HG03571 (cell line): ENCODE measurements around the gene FBXO42.
"Not testable (repeated sequence)": the region's sequence is repeated elsewhere in the genome, so short reads cannot be mapped to it uniquely, and the experiment has no call there.

Source experiments
- ATAC-seq: cut with Tn5 transposase; IDR thresholded peaks from one replicate; pipeline ENCODE4 v1.9.1; 2021; ENCODE audit not compliant: unreplicated experiment

Gene FBXO42

DNA sequence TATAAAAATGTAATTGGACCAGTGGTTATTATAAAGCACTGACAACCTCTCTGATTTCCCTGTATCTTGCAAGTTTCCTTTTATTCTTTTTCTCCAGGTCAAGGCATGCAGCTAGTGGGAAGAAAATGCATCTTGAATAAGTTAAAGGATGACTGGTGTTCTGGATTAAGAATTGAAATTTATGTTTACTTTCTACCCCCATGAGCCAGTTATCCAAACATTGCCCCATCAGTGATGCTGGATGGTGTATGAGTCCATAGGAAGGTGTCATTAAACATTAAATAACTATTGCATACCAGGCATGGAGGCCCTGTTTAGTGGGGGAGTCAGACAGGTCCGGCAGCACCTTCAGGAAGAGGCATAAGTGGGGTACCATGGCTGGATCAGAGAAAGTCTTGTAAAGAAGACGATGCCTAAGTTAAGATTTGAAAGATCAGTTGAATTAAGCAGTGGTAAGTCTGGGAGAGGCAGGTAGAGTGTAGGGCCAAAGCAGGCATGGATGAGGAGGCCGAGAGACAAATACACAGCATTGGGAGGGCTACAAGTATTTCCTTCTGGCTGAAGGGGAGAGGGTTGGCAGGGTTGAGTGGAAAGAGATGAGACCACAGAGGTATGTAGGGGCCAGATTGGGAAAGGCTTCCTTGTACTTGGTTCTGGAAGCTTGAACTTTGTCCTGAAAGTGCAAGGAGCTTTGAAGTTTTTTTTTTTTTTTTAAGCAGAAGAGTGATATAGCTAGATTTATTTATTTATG lies 20.4 kb upstream of the FBXO42 start:
- no peak for ATAC-seq

DNA sequence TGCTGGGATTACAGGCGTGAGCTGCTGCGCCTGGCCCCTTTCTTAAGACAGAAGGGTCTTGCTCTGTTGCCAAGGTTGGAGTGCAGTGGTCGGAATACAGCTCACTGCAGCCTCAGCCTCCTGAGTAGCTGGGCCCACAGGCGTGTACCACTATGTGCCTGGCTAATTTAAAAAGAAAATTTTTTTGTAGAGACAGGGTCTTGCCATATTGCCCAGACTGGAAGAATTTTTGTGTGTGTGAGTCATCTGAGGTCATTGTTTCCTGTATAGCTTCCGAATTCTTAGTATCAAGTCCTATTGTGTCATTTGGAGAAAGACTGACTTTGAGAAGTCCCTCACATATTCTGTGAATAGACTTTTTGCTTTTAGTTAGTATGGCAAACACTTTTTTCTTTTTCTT lies 19.4 kb upstream of the FBXO42 start:
- no peak for ATAC-seq

DNA sequence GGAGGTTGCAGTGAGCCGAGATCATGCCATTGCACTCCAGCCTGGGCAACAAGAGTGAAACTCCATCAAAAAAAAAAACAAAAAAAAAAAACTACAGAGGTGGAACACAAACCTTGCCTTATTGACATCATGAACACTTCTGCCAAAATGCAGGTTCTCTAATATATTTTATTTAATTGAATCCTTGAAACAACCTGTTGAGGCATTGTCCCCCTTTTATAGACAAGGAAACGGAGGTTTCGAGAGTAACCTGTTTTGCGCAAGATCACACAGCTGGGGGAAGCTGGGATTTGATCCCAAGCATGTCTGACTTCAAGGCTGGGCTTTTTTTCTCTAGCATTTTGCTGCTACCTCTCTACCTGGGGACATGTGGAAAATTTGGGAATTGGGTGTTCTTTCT lies 17.5 kb upstream of the FBXO42 start:
- no peak for ATAC-seq

DNA sequence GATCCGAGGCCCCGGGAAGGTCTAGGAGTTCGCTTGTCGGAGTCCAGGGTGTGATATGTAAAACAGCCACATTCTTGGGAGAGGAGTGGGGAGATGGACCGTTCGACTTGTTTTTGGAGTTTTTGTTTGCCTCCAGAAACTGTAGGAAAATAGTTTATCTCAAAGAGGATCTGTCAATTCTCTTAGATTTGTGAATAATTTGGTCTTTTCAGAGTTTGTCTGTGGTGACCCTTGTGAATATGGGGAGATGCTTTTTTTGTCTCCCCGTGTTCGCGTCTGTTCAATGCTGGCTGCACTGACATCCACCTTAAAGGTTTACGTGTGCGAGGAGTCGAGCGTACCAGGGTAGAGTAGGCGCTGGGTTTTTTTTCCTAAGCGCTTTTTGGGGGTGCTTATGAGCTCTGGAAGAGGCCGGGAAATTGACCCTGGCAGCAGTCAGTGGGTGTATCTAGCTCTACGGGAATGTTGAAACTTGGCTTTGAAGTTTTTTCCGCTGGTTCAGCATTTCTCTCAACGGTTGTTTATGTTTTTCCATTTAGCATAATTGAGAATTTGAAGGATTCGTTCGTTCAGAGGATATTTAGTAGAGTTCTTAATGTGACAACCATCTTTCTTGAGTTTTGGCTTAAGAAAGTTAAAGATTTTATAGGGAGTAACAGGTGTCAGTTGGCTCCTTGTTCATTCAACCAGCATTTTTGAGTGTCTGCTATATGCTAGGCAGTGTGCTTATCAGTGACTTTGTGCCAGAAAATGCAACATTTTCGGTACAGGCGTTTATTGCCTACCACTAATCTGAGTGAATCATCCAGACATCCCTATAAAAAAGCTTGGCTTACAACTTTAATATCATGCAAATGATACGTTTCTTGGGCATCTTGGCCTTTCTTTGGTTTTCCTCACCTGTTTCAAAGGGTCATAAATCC lies 15.9 kb upstream of the FBXO42 start:
- ATAC-seq, result no peak

DNA sequence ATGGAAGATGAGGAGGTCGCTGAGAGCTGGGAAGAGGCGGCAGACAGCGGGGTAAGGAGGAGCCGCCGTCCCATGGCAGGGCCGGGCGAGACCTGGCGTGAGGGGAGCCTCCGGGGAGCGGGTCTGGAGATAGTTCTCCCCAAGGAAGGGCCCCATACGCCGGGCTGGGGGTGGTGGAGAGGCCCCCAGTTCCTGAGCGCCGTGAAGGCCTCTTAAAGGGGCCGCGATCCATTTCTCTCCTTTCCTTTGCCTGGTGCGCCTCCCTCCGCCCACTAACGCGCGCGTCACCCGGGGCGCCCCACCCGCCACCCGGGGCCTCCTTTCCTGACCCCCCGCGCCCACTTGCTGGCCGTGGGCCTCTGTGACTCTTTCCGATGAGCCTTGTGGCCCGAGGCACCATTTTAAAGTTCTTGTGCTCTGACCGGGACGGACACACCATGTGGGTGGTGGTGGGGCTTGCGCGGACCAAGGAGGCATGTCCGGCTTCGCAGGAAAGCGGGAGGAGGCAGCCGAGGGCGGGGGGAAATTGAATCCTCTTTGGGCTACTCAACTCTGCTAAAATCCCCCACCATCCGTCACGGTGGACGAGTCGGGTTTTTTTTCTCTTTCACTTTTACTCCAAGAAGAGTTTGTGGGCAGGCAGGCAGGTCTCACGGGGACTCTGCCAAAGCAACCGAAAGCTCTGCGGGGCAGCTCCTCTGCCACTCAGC lies 15.1 kb upstream of the FBXO42 start:
- ATAC-seq, result peak; percentile 54

DNA sequence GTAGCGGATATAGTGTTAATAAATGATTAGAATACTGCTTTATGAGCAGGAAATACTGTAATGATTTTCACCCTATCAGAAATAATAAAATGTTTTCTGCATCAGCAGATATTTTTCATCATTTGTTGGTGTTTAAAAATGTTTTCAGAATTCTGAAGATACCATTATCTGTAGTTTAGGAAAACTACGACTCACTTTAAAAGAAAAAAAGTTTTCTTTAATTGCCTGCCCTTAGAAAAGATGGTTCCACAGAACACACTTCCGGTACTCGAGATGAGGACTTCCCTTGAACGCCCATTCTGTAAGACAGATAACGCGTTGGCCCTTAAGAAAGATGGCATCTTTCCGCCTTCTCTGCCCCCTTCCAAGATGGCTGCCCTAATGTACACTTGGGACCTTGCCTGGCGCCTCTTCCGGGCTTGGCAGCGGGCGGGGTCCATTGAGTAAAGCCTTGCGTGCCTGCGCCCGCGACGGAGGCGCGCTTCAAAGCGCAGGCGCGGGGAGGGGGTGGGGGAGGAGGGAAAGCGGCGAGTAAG lies 14.5 kb upstream of the FBXO42 start, which contains the start of gene SZRD1:
TSS of gene SZRD1 (plus strand) at position 521 of the 536 bp plus-strand sequence. CDS start 16 bp downstream, outside the sequence.
- ATAC-seq, result peak; percentile 77

DNA sequence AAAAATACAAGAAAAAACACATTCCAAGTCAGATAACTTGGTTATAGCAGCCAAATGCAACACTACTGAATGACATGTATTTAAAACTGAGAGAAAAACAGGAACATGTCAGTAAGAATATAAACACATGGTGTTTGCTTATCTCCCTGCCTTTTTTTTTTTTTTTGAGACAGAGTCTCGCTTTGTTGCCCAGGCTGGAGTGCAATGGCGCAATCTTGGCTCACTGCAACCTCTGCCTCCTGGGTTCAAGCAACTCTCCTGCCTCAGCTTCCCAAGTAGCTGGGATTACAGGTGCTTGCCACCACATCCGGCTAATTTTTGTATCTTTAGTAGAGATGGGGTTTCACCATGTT lies 12.8 kb upstream of the FBXO42 start:
- ATAC-seq, result not testable (repeated sequence)

DNA sequence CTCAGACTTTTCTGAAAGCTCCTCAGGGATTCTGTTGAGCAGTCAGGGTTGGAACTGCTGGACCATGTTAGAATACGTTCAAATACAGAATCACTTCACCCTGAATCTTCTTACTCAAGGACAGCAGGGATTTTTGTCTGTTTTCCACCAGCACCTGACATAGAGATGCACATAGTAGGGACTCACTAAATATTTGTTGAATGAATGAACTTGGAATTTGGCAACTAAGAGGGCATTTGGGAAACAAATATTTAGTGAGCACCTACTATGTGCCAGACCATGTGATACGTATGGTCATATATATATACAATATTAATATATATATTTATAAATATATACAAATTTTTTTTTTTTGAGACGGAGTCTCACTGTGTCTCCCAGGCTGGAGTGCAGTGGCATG lies 4.6 kb upstream of the FBXO42 start:
- no peak for ATAC-seq

DNA sequence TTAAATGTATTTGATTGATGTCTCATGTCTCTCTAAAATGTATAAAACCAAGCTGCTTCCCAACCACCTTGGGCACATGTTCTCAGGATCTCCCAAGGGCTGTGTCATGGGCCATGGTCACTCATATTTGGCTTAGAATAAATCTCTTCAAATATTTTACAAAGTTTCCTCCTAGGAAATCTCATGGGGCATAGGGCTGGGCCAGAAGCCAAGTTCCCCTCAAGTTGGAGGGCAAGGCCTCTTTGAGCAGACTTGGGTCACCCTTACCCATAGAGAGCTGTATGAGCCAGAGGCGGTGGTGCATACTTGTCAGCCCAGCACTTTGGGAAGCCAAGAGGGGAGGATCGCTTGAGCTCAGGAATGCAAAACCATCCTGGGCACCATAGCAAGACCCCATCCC lies 2.3 kb upstream of the FBXO42 start:
- no peak for ATAC-seq

DNA sequence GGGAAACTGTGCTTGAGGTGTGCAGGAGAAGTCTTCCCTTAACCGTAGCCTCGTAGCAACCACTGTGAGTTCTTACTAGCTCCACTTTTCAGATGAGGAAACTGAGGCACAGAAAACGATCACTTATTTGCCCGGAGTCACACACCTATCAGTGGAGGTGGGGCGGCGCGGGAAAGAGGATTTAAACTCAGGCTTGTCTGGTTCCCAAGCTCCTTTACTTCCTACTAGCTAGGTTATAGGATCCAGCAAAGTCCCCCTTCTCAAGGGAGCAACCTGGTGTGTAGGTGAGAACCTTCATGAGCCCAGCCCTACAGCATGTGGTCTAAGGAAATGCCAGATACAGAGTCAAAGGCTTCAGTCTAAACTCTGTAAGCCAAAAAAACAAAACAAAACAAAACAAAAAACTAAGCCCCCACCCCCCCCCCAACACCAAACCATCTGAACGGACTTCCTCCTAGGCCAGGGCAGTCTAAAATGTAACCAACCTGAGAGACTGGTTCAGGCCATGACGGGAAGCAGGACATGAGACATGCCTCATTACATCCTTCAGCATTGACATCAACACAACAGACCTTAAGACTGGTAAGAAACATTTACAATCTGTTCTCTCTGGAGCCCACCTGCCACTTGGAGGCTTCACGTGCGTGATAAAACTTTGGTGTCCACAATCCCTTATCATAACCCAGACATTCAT lies 709 bp upstream of the FBXO42 start:
- ATAC-seq, result no peak

DNA sequence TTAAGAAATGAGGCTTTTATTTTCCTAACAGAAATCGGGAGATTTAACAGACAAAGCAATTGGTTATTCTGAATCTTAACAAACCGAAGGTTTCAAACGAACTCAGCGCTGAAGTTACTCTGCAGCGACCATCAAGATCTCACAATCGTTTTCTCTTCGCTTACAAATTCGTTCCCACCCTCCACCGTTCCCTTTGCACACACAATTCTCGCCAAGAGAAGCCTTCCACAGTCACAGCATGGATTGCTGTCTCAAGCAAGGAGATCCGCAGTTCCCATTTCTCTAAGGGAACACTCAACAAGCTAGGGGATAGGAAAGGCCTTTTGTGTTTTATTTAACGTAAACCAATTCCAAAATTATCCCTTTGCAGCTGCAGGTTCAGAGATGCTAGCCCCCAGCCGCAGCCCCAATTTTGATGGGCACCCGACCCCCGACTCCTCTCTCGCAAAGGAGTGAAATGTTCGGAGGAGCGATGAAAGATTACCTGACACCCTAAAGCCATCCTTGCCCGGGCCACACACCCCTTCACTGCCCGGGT lies 755 bp downstream of the FBXO42 start:
- no peak for ATAC-seq

DNA sequence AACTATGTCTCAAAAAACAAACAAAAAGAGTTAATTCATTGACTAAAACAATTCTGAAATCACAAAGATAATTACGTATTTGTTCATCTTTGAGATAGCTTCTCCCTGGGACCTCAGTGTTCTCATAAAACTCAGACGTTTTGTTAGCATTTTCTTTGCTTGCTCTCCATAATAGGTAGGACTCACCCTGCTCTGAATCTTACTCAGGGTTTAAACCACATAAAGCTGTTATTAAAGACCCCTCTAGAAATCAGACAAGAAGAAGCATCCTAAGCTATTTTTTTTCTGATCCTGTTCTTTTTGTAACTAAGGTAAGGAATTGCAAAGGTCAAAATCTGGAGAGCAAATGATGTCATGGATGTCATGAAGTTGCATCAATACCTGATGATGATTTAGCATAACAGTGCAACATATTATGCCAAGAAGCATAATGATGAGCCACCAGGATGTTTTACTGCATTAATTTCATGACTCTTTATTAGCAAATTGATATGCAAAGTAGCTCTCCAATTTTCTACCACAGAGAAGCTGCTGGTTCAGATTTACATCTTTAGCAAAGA lies 2.4 kb downstream of the FBXO42 start:
- ATAC-seq, result no peak

DNA sequence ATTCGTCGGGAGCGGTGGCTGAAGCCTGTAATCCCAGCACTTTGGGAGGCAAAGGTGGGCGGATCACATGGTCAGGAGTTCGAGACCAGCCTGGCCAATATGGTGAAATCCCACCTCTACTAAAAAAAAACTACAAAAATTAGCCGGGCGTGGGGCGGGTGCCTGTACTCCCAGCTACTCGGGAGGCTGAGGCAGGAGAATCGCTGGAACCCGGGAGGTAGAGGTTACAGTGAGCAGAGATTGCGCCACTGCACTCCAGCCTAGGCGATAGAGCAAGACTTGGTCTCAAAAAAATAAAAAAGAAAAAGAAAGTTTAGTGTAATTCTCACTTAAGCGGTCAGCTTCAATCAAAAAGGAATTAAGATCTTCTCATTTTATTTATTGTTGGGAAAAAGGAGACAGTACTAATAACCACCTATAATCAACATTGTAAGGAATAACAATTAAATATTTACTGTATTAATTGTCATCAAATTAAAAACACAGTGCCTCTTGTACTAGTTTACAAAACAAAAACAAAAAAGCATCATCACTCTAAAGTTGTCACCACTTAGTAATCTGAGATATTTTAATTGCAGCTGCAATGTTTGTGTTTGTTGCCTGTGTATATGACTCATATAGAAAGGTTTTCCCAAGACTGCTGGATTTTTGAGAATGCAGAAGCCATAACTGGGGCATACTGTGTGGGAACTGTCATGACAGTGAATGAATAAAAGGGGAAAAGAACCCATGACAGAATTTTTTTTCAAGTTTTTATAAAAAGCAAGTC lies 3.7 kb downstream of the FBXO42 start:
- no peak for ATAC-seq

DNA sequence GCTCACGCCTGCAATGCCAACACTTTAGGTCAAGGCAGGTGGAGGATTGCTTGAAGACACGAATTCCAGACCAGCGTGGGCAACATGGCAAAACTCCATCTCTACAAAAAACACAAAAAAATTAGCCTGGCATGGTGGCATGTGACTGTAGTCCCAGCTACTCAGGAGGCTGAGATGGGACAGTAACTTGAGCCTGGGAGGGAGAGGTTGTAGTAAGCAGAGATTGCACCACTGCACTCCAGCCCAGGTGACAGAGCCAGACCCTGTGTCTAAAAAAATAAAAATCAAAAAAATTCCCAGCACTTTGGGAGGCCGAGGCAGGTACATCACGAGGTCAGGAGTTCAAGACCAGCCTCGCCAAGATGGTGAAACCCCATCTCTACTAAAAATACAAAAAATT lies 9.0 kb downstream of the FBXO42 start:
- not testable (repeated sequence) for ATAC-seq

DNA sequence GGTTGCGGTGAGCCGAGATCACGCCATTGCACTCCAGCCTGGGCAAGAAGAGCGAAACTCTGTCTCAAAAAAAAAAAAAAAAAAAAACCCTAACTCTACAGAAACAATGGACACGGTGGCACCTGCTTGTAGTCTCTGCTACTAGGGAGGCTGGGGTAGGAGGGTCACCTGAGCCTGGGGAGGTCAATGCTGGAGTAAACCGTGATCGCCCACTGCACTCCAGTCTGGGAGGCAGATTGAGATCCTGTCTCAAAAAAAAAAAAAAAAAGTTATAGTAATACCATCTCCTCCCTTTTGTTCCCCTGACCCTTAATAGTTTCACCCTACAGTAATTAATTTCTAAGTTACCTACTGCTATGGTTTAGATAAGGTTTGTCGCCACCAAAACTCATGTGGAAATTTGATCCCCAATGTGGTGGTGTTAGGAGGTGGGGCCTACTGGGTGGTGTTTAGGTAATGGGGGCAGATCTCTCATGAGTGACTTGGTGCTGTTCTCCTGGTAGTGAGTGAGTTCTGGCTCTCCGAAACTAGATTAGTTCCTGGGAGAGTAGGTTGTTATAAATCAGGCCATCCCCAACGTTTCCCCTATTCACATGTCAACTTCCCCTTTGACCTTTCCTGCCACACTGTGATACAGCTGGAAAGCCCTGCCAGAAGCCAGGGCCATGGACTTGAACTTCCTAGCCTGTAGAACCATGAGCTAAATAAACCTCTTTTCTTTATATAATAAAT lies 9.8 kb downstream of the FBXO42 start:
- ATAC-seq, result no peak

DNA sequence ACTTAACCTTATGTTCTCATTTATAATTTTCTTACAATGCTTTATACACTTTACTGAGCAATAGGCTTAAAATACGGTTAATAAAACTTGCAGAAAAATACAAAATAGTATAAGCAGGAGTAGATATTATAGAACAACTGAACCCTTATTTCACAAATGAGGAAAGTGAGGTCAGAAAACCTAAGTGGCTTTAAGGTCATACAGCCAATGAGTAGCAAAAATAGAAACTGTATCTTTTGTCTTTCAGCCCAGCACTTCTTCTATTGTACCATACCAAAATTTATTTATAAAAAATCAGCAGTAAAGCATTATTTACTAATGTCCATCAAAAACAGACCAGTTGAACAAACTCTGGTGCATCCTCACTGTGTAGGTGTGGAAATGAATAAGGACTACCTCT lies 11.6 kb downstream of the FBXO42 start:
- no peak for ATAC-seq

DNA sequence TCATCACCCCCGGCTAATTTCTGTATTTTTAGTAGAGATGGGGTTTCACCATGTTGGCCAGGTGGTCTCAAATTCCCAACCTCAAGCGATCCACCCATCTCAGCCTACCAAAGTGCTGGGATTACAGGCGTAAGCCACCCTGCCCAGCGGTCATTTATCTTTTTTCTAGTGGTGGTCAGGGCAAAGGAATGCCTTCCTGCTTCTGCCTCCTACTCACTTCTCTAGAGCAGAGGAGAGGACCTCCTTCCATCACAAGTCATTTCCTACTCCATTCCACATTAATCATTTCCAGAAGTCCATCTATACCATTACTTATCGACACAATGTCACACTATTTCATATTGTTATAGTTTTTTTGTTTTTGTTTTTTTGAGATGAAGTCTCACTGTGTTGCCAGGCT lies 13.3 kb downstream of the FBXO42 start:
- no peak for ATAC-seq

DNA sequence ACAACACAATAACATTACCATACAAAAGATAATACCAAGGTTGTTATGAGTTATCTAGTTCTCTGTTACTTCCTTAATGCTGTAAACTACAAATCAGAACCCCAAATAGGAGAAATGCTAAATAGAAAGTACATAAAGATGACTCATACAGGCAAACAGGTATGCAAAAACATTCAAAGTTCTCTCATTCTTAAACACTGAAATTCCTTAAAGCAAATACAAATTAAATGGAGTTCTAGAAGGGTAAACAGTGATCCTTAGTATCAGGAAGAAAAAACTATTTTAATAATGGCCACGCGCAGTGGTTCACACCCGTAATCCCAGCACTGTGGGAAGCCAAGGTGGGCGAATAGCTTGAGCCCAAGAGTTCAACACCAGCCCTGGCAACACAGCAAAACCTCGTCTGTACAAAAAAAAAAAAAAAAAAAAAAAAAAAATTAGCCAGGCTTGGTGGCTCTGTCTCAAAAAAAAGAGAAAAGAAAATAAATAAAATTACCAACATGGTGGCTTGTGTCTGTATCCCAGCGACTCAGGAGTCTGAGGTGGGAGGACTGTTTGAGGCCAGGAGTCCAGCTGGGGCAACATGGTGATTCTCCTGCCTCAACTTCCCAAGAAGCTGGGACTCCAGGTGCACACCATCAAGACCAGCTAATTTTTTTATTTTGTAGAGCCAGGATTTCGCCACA lies 17.5 kb downstream of the FBXO42 start:
- ATAC-seq, result no peak
